Rectal smooth muscle tissue (tissue), 1 donor: ENCODE results near the gene WNT7A.

Source experiments
- H3K27ac ChIP-seq: one replicate; pipeline ENCODE4 v1.7.0; 2013; ENCODE audit warnings: low read depth, low read length, inconsistent platforms
- H3K27me3 ChIP-seq: one replicate; pipeline ENCODE4 v1.7.0; 2013; ENCODE audit warnings: low read length; ENCODE audit not compliant: control insufficient read depth, insufficient read depth
- H3K36me3 ChIP-seq: one replicate; pipeline ENCODE4 v1.7.0; 2013; ENCODE audit warnings: low read length; ENCODE audit not compliant: control insufficient read depth, insufficient read depth
- H3K4me1 ChIP-seq: one replicate; pipeline ENCODE4 v1.7.0; 2013; ENCODE audit warnings: low read length; ENCODE audit not compliant: control insufficient read depth, insufficient read depth
- H3K4me3 ChIP-seq: one replicate; pipeline ENCODE4 v1.7.0; 2013; ENCODE audit warnings: low read length
- H3K9ac ChIP-seq: one replicate; pipeline ENCODE4 v1.7.0; 2013; ENCODE audit warnings: low read length

The WNT7A gene

GRCh38 chr3:13869761-13870343 is 10.0 kb downstream of the WNT7A start:
- H3K27ac ChIP-seq, result no peak overlapping the region
- H3K4me3 ChIP-seq, result no peak overlapping the region
- H3K4me1 ChIP-seq, result no peaks in the 10 kb centered on the region
- no peaks in the 10 kb centered on the region for H3K36me3 ChIP-seq
- no peaks in the 10 kb centered on the region for H3K27me3 ChIP-seq
- H3K9ac ChIP-seq, result no peak overlapping the region

DNA sequence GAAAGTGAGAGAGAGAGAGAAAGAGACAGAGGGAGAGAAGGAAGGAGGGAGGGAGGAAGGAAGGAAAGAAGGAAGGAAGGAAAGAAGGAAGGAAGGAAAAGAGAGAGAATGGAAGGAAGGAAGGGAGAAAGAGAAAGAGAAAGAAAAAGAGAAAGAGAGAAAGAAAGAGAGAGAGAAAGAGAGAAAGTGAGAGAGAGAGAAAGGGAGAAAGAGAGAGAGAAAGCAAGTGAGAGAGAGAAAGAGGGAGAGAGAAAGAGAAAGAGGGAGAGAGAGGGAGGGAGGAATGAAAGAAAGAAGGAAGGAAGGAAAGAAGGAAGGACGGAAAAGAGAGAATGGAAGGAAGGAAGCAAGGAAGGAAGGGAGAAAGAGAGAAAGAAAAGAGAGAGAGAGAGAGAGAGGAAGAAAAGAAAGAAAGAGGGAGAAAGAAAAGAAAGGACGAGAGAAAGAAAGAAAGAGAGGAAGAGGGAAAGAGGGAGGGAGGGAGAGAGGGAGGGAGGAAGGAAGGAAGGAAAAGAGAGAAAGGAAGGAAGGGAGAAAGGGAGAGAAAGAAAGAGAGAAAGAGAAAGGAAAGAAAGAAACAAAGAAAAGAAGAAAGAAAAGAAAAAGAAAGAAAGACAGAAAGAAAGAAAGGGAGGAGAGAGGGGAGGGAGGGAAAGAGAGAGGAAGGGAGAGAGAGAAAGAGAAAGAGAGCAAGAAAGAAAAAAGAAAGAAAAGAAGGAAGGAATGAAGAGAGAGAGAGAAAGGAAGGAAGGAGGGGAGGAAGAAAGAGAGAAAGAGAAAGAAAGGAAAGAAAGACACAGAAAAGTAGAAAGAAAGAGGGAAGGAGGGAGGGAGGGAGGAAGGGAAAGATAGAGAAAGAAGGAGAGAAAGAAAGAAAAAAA is 10.8 kb downstream of the WNT7A start:
- no peaks in the 10 kb centered on the region for H3K36me3 ChIP-seq
- no peaks in the 10 kb centered on the region for H3K4me1 ChIP-seq

DNA sequence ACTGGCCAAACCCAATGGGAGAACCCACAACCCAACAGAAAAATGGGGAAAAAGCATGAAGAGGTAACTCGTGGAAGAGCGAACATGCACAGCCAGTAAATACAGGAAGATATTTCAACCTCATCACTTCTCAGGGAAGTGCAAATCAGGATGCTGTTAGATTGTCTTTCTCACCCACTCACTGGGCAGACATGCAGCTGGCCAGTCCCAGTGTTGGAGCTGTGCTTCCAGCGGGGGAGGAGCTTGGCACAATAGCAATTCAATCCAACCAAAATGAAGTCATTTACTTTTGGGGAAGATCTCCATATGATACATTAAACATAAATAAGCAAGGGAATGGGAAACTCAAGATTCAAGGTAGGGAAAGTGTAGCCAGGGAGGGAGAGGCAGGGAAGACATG is 12.1 kb downstream of the WNT7A start:
- H3K9ac ChIP-seq, result no peak overlapping the region
- no peak overlapping the region for H3K4me3 ChIP-seq
- H3K36me3 ChIP-seq, result no peaks in the 10 kb centered on the region
- peaks cover 5% of the 10 kb centered on the region for H3K27me3 ChIP-seq
- H3K4me1 ChIP-seq, result no peaks in the 10 kb centered on the region
- no peak overlapping the region for H3K27ac ChIP-seq

More for the DNA sequence above, 10.8 kb downstream of the WNT7A start:
- Histone ChIP-seq H3K27ac (no peak overlapping the region), H3K4me3 (no peak overlapping the region), H3K27me3 (peaks cover 3% of the 10 kb centered on the region), H3K9ac (no peak overlapping the region)

DNA sequence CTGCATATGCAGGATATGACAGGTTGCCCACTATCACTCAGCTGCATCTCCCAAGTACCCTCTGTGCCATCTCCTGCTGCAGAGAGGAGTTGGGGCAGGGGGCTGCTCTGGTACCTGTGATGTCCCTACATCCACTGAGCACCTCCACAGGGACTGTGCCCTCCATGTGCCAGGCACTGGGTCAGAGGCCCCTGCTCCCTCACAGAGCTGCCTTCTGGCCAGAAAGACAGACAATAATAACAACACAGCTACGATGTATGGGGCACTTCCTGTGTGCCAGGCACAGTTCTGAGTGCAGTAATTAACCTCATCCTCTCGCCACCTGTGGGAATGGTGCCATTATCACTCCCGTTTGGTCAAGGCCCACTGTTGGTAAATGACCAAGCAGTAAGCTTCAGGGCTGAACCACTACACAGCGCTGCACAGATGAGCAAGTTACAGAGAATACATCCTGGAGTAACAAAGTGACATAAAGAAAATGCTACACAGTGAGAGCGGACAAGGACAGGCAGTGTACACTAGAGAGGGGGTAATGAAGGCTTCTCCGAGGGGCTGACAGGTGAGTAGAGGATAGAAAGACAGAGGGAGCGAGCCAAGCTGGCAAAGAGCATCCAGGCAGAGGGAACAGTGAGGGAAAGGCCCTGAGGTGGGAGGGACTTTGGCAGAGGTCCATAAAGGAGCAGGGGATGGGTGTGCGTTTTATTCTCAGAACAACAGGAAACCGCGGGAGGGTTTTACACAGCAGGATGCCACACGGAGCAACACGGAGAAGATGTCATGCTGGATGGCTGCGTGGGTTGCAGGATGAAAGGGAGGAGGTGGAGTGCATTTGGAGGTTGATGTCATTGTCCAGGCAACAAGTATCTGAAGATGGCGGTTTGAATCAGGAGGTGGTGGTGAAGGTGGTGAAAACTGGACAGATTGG is 13.6 kb downstream of the WNT7A start:
- Histone ChIP-seq H3K27ac (no peak overlapping the region), H3K27me3 (peaks cover 5% of the 10 kb centered on the region), H3K4me1 (no peaks in the 10 kb centered on the region), H3K36me3 (no peaks in the 10 kb centered on the region), H3K4me3 (no peak overlapping the region), H3K9ac (no peak overlapping the region)

DNA sequence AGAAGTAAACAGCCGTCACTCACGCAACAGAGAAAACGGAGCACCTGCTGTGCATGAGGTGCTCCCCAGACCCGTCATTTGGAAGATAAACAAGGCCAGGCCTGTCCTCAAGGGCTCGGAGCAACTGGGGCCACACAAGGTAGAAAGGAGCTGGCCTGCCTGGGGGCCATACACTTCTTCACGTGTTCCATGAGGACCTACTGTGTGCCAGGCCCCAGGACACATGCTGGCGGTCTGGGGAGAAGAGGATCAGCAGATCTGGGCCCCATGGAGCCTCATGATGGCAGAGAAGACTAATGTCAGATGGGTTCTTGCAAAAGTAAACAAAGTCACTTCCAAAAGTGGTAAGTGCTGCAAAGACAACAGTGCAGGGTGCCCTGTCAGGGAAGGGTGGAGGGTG is 14.3 kb downstream of the WNT7A start:
- Histone ChIP-seq H3K4me3 (no peak overlapping the region), H3K9ac (no peak overlapping the region), H3K27me3 (peaks cover 5% of the 10 kb centered on the region), H3K4me1 (no peaks in the 10 kb centered on the region), H3K36me3 (no peaks in the 10 kb centered on the region), H3K27ac (no peak overlapping the region)

- no peaks in the 10 kb centered on the region for H3K4me1 ChIP-seq
- peaks cover 5% of the 10 kb centered on the region for H3K27me3 ChIP-seq
- no peak overlapping the region for H3K4me3 ChIP-seq
- no peak overlapping the region for H3K27ac ChIP-seq
- no peaks in the 10 kb centered on the region for H3K36me3 ChIP-seq
- H3K9ac ChIP-seq, result no peak overlapping the region
Observed at GRCh38 chr3:13865106-13865505, 14.8 kb downstream of the WNT7A start.

- Histone ChIP-seq H3K27me3 (peaks cover 5% of the 10 kb centered on the region), H3K9ac (no peak overlapping the region), H3K36me3 (no peaks in the 10 kb centered on the region), H3K4me1 (no peaks in the 10 kb centered on the region), H3K4me3 (no peak overlapping the region), H3K27ac (no peak overlapping the region)
Observed at GRCh38 chr3:13863965-13864595, 15.8 kb downstream of the WNT7A start.

DNA sequence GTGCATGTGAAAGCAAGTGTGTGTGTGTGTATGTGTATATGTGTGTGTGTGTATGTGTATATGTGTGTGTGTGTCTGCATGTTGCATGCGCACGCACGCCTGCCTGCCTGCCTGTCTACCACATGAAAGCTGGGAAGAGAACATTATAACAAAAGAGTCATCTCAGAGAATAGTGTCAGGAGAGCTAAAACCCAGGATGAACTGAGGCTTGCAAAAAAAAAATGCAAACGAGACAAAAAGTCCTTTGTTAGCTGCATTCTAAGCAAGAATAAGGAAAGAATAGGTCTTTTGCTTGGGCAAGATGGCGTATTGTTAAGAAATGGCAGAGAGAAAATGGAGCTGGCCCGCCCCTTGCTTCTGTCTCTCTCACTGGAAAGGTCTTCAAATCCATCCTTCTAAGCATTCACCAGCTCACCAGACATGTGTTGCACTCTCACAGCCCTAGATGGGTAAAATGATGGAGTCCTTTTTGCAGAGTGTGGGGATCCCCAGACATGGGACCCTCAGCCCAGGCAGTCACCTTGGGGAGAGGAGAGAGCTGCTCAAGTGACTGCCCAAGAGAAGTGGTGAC is 16.4 kb downstream of the WNT7A start:
- Histone ChIP-seq H3K27ac (no peak overlapping the region), H3K4me1 (no peaks in the 10 kb centered on the region), H3K4me3 (no peak overlapping the region), H3K36me3 (no peaks in the 10 kb centered on the region), H3K9ac (no peak overlapping the region), H3K27me3 (peaks cover 5% of the 10 kb centered on the region)

GRCh38 chr3:13861461-13861860 is 18.4 kb downstream of the WNT7A start:
- H3K4me3 ChIP-seq, result no peak overlapping the region
- peaks cover 5% of the 10 kb centered on the region for H3K27me3 ChIP-seq

GRCh38 chr3:13860001-13860400 is 19.9 kb downstream of the WNT7A start:
- Histone ChIP-seq H3K27ac (no peak overlapping the region), H3K4me3 (no peak overlapping the region), H3K36me3 (no peaks in the 10 kb centered on the region), H3K27me3 (peaks cover 5% of the 10 kb centered on the region), H3K4me1 (no peaks in the 10 kb centered on the region), H3K9ac (no peak overlapping the region)

More at GRCh38 chr3:13861461-13861860, 18.4 kb downstream of the WNT7A start:
- no peak overlapping the region for H3K9ac ChIP-seq
- H3K36me3 ChIP-seq, result no peaks in the 10 kb centered on the region
- H3K27ac ChIP-seq, result no peak overlapping the region
- no peaks in the 10 kb centered on the region for H3K4me1 ChIP-seq

DNA sequence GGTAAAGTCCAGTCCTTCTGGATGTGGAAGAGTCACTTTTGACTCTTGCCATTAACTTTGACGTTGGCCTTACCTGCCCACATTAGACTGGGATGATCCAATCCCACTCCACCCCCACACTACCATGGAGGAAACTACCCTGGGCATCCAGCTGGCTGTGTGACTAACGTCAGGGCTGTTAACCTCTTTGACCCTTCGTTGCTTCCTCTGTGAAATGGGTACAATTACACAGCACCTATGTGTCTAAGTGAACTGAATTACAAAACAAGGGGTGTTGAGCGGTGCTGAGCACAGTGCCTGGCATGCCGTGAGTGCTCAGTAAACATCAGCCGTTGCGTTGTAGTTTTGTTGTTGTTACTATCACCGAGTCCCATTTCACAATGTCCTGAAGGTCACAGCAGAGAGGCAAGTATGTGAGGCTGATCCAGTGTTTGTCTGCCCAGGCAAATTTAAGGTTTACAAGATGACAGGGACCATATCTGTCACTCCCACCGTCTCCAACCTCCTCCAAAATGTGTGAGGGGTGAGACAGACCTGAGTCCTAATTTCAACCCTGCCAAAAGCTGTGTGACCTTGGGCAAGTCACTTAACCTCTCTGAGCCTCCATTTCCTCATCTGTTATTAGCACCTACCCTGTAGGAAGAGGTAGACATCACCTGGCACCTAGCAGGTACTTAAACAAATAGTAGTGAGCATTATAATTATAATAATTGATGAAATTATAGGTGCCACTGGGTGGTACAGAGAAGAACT is 20.9 kb downstream of the WNT7A start:
- no peak overlapping the region for H3K4me3 ChIP-seq
- H3K27ac ChIP-seq, result no peak overlapping the region
- no peak overlapping the region for H3K9ac ChIP-seq
- no peaks in the 10 kb centered on the region for H3K4me1 ChIP-seq
- H3K36me3 ChIP-seq, result no peaks in the 10 kb centered on the region
- H3K27me3 ChIP-seq, result peaks cover under 1% of the 10 kb centered on the region
